ENCODE measurements around the gene GNB4. TPM values are rescaled to one million over a fixed set of nuclear protein-coding genes. Genes with fewer than 3 reads are reported as not detected.

Gene GNB4
- total and polyA plus RNA-seq, 2 of the 8 experiments (the other 6 are each of a cell fraction or from before 2014, with no cell fraction given): 13.4 to 29.2 TPM

DNA sequence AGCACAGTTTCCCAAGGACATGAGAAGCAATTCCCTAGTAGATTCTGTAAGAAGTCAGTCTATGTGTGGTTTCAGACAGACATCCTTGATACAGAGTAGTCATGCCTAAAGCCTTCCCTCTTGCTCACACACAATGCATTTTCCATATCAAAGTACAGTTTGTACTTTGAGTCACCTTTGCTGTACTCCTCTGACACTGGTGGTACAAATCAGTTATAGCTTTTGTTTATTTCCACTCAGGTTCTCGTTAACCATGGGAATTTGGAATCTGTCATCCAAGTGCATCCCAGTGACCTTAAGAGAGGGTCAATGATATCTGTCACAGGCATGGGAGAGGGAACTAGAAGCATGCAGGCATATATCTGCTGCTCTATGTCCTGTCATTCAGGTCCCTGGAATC is 3.6 kb upstream of the GNB4 start:
- H3K4me2 ChIP-seq (ENCODE audit: insufficient read depth in 1 of 2, low read depth in 2 of 2, low read length in 2 of 2): no peak overlapping the region

More for the DNA sequence above, 3.6 kb upstream of the GNB4 start:
- no peaks in the 10 kb centered on the region for H3K79me1 ChIP-seq (ENCODE audit: low read depth, low read length)
- no peak overlapping the region for H4K8ac ChIP-seq (ENCODE audit: extremely low read depth, insufficient read depth, low read length)
- no peak overlapping the region for H2BK5ac ChIP-seq (ENCODE audit: low read depth, low read length)
- H3K9me3 ChIP-seq (ENCODE audit: insufficient read depth in 2 of 2, low read depth in 1 of 2, low read length in 1 of 2): no peaks in the 10 kb centered on the region
- H3K23me2 ChIP-seq (ENCODE audit: low read depth, low read length): peaks cover 3% of the 10 kb centered on the region; the same call in 1 of the 2 replicates
- H3K23ac ChIP-seq (ENCODE audit: insufficient read length): no peak overlapping the region
- H3K36me3 ChIP-seq (ENCODE audit: control insufficient read depth in 2 of 4, insufficient read depth in 4 of 4, low read length in 3 of 4): no peaks in the 10 kb centered on the region
- DNase-seq (ENCODE audit: low read depth in 1 of 2, low spot score in 2 of 2): no peak
- POLR2A ChIA-PET (ENCODE audit: partially characterized antibody): no interaction called here
- H2BK12ac ChIP-seq (ENCODE audit: low read depth, low read length): no peak overlapping the region
- H2AK5ac ChIP-seq (ENCODE audit: low read depth, low read length): no peak overlapping the region
- no peak overlapping the region for H2AFZ ChIP-seq (ENCODE audit: low read length)
- H3K56ac ChIP-seq (replicated peaks; ENCODE audit: insufficient read length, low read depth, low read length): no peak overlapping the region
- H2BK15ac ChIP-seq (ENCODE audit: low read length): no peak overlapping the region
- peaks cover 2 to 8% (median 4%) of the 10 kb centered on the region in 4 experiments; a peak in 4 of 7 replicates for H3K4me1 ChIP-seq (replicated peaks in 1 of 4; ENCODE audit: control insufficient read depth in 3 of 4, insufficient read depth in 4 of 4, low read length in 3 of 4)
- FAIRE-seq: no peak
- no peak overlapping the region for H4K91ac ChIP-seq (replicated peaks; ENCODE audit: insufficient read length, low read length)
- no peak overlapping the region for H3K4ac ChIP-seq (replicated peaks; ENCODE audit: insufficient read length, low read depth, low read length)
- H3K4me3 ChIP-seq (ENCODE audit: extremely low read depth in 1 of 4, insufficient read depth in 2 of 4, low read depth in 3 of 4, low read length in 4 of 4): no peak overlapping the region
- no peak overlapping the region for H2BK20ac ChIP-seq (ENCODE audit: low read length)
- H3K27me3 ChIP-seq (replicated peaks in 1 of 4; ENCODE audit: control insufficient read depth in 3 of 4, extremely low read depth in 1 of 4, insufficient read depth in 3 of 4, low read length in 3 of 4): peaks cover 0 to 10% (median 0%) of the 10 kb centered on the region in 4 experiments; a peak in 2 of 7 replicates
- CTCF ChIA-PET (ENCODE audit: partially characterized antibody): interaction anchor here (1.0 to 2.0 kb wide), 2 partner anchors 12 to 72 kb away, joined by 3 to 4 read pairs; no protein-coding TSS in a partner anchor
- H3K27ac ChIP-seq (ENCODE audit: low read depth, low read length): no peak overlapping the region
- H4K20me1 ChIP-seq (replicated peaks in 1 of 2; ENCODE audit: control insufficient read depth in 1 of 2, insufficient read depth in 2 of 2, low read length in 2 of 2): no peaks in the 10 kb centered on the region
- H3K14ac ChIP-seq (ENCODE audit: insufficient read length): no peak overlapping the region
- no peak for TF ChIP-seq EP300 (IDR thresholded peaks at IDR 0.05; ENCODE audit: borderline replicate concordance in 1 of 2, low read depth in 2 of 2, low read length in 2 of 2)
- TF ChIP-seq RNF2 (IDR thresholded peaks at IDR 0.05; ENCODE audit: borderline replicate concordance, low read depth, low read length, missing control alignments, poor library complexity, severe bottlenecking): no peak
- TF ChIP-seq MAFK (IDR thresholded peaks at IDR 0.05; ENCODE audit: low read depth, low read length): no peak
- H3K9ac ChIP-seq (replicated peaks in 1 of 4; ENCODE audit: extremely low read depth in 1 of 4, low read depth in 3 of 4, low read length in 3 of 4): no peak overlapping the region
- no peak overlapping the region for H2BK120ac ChIP-seq (replicated peaks; ENCODE audit: low read depth, low read length)
- no peak overlapping the region for H4K5ac ChIP-seq (ENCODE audit: insufficient read length, low read depth, low read length)
- no peak overlapping the region for H3K18ac ChIP-seq (ENCODE audit: extremely low read depth, low read length)
- H3K79me2 ChIP-seq (ENCODE audit: control insufficient read depth in 1 of 2, insufficient read depth in 2 of 2, low read length in 2 of 2): no peaks in the 10 kb centered on the region
- 92% methylated on average over 1 of the region's 1 CpG; no CpG with 5 or more reads in 1 of the 2 experiments for WGBS, 2 experiments (ENCODE audit: extremely low coverage in 1 of 2, insufficient coverage in 1 of 2, insufficient read length in 1 of 2, insufficient replicate concordance in 2 of 2, low coverage in 1 of 2, low lambda C conversion rate in 2 of 2, missing lambda C conversion rate in 1 of 2)

Data from H1 (cell line).